SH-SY5Y (cell line): ENCODE results near the gene NPM1.

ENCODE experiments used
- GATA2 ChIP-seq: IDR thresholded peaks from 2 replicates; pipeline ENCODE4 v1.6.1; 2011; ENCODE audit warnings: mild to moderate bottlenecking, low read depth, low read length
- GATA3 ChIP-seq: IDR thresholded peaks from 2 replicates; pipeline ENCODE4 v1.6.1; 2011; ENCODE audit warnings: low read depth, mild to moderate bottlenecking, low read length, moderate library complexity

- no peak for TF ChIP-seq GATA2
- no peak for TF ChIP-seq GATA3
These were observed 69.7 kb downstream of the NPM1 start for GRCh38 chr5:171457208-171457981.
